Measurements from ENCODE around the gene FAM53B.

Gene FAM53B

GRCh38 chr10:124644236-124644635 is 99.9 kb downstream of the FAM53B start:
- DNase-seq: no peak

- DNase-seq: no peak
Measured at GRCh38 chr10:124643330-124644009, 100.7 kb downstream of the FAM53B start.

- DNase-seq: no peak
Measured at GRCh38 chr10:124642088-124642710, 102.0 kb downstream of the FAM53B start.

- no peak for DNase-seq
Measured at GRCh38 chr10:124641282-124642087, 102.7 kb downstream of the FAM53B start.

GRCh38 chr10:124640538-124641231 is 103.5 kb downstream of the FAM53B start:
- DNase-seq: no peak

GRCh38 chr10:124640056-124640455 is 104.1 kb downstream of the FAM53B start:
- no peak for DNase-seq

- no peak for DNase-seq
Measured at GRCh38 chr10:124639646-124640045, 104.5 kb downstream of the FAM53B start.

GRCh38 chr10:124639206-124639605 is 105.0 kb downstream of the FAM53B start:
- DNase-seq: no peak

- no peak for DNase-seq
Measured at GRCh38 chr10:124637746-124638145, 106.4 kb downstream of the FAM53B start.

- no peak for DNase-seq
Measured at GRCh38 chr10:124637091-124637700, 107.0 kb downstream of the FAM53B start.

GRCh38 chr10:124636271-124636995 is 107.7 kb downstream of the FAM53B start:
- no peak for DNase-seq

GRCh38 chr10:124632566-124632965 is 111.6 kb downstream of the FAM53B start:
- DNase-seq: no peak

GRCh38 chr10:124632064-124632531 is 112.1 kb downstream of the FAM53B start:
- no peak for DNase-seq

- DNase-seq: no peak
Measured at GRCh38 chr10:124630551-124630950, 113.6 kb downstream of the FAM53B start.

- DNase-seq: no peak
Measured at GRCh38 chr10:124629842-124630241, 114.3 kb downstream of the FAM53B start.

- DNase-seq: no peak
Measured at GRCh38 chr10:124629415-124629814, 114.8 kb downstream of the FAM53B start.

GRCh38 chr10:124628676-124629021 is 115.5 kb downstream of the FAM53B start:
- no peak for DNase-seq

- no peak for DNase-seq
Measured at GRCh38 chr10:124627866-124628675, 116.1 kb downstream of the FAM53B start.

- peak; percentile 8 to 63 for DNase-seq
Measured at GRCh38 chr10:124626759-124627380, 117.3 kb downstream of the FAM53B start.

GRCh38 chr10:124625831-124626238 is 118.3 kb downstream of the FAM53B start:
- DNase-seq: no peak

- DNase-seq: peak; percentile 63 to 66
Measured at GRCh38 chr10:124624895-124625294, 119.3 kb downstream of the FAM53B start.

All from NCI-H526 (cell line).